WERI-Rb-1 (cell line): Measurements from ENCODE around the gene TRAPPC14.

Experiments used
- DNase-seq: peaks from one replicate; pipeline ENCODE4 v3.0.0-alpha.2; 2020
- H3K27ac ChIP-seq: fragments of 250-450 bp; sonication (Bioruptor Pico); 2 replicates; pipeline ENCODE4 v1.5.1; 2020; ENCODE audit warnings: mild to moderate bottlenecking, moderate library complexity
- H3K27me3 ChIP-seq: fragments of 250-450 bp; sonication (Bioruptor Pico); 2 replicates; pipeline ENCODE4 v1.5.1; 2021; ENCODE audit warnings: mild to moderate bottlenecking, low read depth, moderate library complexity; ENCODE audit not compliant: insufficient read depth, severe bottlenecking
- H3K36me3 ChIP-seq: fragments of 250-450 bp; sonication (Bioruptor Pico); 2 replicates; pipeline ENCODE4 v1.5.1; 2020; ENCODE audit warnings: mild to moderate bottlenecking, moderate library complexity
- H3K4me3 ChIP-seq: 2 replicates; pipeline ENCODE4 v1.5.1; 2011; ENCODE audit warnings: low read depth, mild to moderate bottlenecking, control low read depth, low read length
- H3K9me3 ChIP-seq: fragments of 250-450 bp; sonication (Bioruptor Pico); 2 replicates; pipeline ENCODE4 v1.5.1; 2021; ENCODE audit warnings: mild to moderate bottlenecking, moderate library complexity; ENCODE audit not compliant: severe bottlenecking
- CTCF ChIP-seq: IDR thresholded peaks from 2 replicates; pipeline ENCODE4 v1.5.1; 2011; ENCODE audit warnings: low read depth, mild to moderate bottlenecking, control low read depth, inconsistent platforms, low read length

TRAPPC14 gene

GRCh38 chr7:100166970-100167911 is 8.7 kb upstream of the TRAPPC14 start:
- Histone ChIP-seq H3K36me3 (peaks cover 16% of the 10 kb centered on the region), H3K4me3 (peak overlapping the region; percentile 62), H3K27ac (no peak overlapping the region), H3K27me3 (no peaks in the 10 kb centered on the region), H3K9me3 (no peaks in the 10 kb centered on the region)
- DNase-seq = no peak
- no peak for TF ChIP-seq CTCF

- TF ChIP-seq CTCF = no peak
- no peak overlapping the region for H3K27ac ChIP-seq
- DNase-seq = no peak
Observed at GRCh38 chr7:100166317-100166940, 7.9 kb upstream of the TRAPPC14 start.

GRCh38 chr7:100163871-100164270 is 5.3 kb upstream of the TRAPPC14 start:
- Histone ChIP-seq H3K4me3 (no peak overlapping the region), H3K27me3 (no peaks in the 10 kb centered on the region), H3K9me3 (no peaks in the 10 kb centered on the region), H3K36me3 (no peaks in the 10 kb centered on the region), H3K27ac (no peak overlapping the region)
- no peak for DNase-seq
- TF ChIP-seq CTCF = no peak

More at GRCh38 chr7:100166317-100166940, 7.9 kb upstream of the TRAPPC14 start:
- Histone ChIP-seq H3K9me3 (no peaks in the 10 kb centered on the region), H3K36me3 (peaks cover 12% of the 10 kb centered on the region), H3K27me3 (no peaks in the 10 kb centered on the region), H3K4me3 (no peak overlapping the region)

- TF ChIP-seq CTCF = no peak
- Histone ChIP-seq H3K4me3 (no peak overlapping the region), H3K36me3 (no peaks in the 10 kb centered on the region), H3K27me3 (no peaks in the 10 kb centered on the region), H3K9me3 (no peaks in the 10 kb centered on the region), H3K27ac (no peak overlapping the region)
- no peak for DNase-seq
Observed at GRCh38 chr7:100163006-100163531, 4.5 kb upstream of the TRAPPC14 start.

DNA sequence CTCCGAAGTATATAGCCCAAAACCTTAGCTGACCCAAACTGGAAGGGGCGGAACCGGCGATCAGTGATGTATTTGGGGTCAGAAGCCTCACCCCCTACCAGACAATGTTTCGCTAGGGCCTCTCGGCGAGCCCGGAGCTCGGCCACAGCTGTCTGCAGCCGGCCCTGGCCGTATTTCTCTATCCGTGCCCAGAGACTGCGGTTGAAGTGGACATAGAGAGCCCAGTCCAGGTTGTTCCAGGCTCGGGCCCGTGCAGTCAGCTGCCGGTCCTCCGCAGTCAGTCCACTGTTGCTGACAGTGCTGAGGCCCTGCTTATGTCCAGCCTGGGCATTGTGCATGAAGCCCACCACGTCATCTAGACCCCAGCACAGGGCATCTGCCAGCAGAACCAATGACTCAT is 1.5 kb upstream of the TRAPPC14 start:
- peaks cover 16% of the 10 kb centered on the region for H3K36me3 ChIP-seq
- TF ChIP-seq CTCF = no peak
- no peak overlapping the region for H3K27ac ChIP-seq
- no peak overlapping the region for H3K4me3 ChIP-seq
- no peaks in the 10 kb centered on the region for H3K27me3 ChIP-seq
- DNase-seq = no peak
- no peaks in the 10 kb centered on the region for H3K9me3 ChIP-seq
